HPDE6-E6E7 (cell line): ENCODE data around the gene INTS3.

ENCODE experiments used
- DNase-seq: peaks from one replicate; pipeline ENCODE4 v3.0.0; 2011; ENCODE audit warnings: missing footprints; ENCODE audit errors: extremely low spot score

Gene INTS3

GRCh38 chr1:153795330-153795837 is 67.5 kb downstream of the INTS3 start:
- DNase-seq: no peak

- DNase-seq: no peak
Measured at GRCh38 chr1:153795934-153796785, 68.3 kb downstream of the INTS3 start.

DNA sequence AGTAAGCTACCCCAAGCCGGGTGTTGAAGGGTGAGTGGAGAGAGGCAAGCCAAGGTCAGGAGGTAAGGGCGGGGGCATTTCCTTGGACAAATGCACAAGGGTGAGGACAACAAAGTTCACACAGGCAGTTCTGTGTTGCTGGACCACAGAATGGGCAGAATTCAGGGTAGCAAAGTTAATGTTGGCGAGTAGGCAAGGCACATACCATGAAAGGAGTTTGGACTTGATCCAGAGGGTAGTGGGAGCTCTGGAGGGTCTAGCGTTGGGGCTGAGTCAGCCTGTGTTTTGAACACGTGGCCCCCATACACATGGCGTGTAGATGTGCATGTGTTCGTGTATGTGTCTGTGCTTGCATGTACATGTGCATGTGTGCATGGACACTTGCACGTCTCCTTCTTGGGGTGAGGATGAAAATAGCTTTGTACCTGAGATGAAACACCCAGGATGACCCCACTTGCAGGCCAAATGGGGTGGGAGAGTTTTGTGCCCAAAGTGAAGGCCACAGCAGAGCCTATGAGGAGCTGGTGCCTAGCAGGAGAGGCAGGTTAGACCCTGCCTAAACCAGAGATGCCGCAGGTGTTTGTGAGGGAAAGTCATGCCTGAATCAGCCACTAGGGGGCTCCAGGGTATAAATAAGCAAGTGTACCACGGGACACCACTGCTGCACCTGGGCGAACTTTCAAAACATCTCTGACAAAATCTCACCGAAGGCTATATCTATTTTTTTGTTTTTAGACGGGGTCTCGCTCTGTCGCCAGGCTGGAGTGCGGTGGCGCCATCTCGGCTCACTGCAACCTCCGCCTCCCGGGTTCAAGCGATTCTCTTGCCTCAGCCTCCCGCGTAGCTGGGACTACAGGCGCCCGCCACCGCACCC is 69.2 kb downstream of the INTS3 start:
- peak; percentile 79 for DNase-seq

DNA sequence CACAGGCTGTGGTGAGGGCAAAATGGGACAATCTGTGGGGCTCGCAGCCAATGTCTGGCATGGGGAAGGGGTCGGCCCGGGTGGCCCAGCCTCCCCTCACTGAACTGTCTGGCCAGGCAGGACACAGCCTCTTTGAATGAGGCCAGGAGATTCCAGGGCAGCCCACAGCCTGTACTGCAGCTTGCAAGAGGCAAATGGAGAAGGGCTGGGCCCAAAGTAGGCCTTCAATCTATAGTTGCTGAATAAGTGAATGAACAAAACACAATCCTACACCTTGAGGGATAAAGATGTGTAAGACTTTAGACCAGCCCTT is 70.6 kb downstream of the INTS3 start:
- DNase-seq: no peak

GRCh38 chr1:153799016-153799415 is 71.2 kb downstream of the INTS3 start:
- DNase-seq: no peak

- no peak for DNase-seq
Measured at GRCh38 chr1:153799566-153800465, 72.0 kb downstream of the INTS3 start.

GRCh38 chr1:153800516-153800915 is 72.7 kb downstream of the INTS3 start:
- DNase-seq: no peak

GRCh38 chr1:153801028-153801625 is 73.3 kb downstream of the INTS3 start:
- no peak for DNase-seq

GRCh38 chr1:153801786-153802697 is 74.2 kb downstream of the INTS3 start:
- no peak for DNase-seq

- no peak for DNase-seq
Measured at GRCh38 chr1:153803470-153804056, 75.7 kb downstream of the INTS3 start.

GRCh38 chr1:153804112-153804511 is 76.3 kb downstream of the INTS3 start:
- DNase-seq: no peak

DNA sequence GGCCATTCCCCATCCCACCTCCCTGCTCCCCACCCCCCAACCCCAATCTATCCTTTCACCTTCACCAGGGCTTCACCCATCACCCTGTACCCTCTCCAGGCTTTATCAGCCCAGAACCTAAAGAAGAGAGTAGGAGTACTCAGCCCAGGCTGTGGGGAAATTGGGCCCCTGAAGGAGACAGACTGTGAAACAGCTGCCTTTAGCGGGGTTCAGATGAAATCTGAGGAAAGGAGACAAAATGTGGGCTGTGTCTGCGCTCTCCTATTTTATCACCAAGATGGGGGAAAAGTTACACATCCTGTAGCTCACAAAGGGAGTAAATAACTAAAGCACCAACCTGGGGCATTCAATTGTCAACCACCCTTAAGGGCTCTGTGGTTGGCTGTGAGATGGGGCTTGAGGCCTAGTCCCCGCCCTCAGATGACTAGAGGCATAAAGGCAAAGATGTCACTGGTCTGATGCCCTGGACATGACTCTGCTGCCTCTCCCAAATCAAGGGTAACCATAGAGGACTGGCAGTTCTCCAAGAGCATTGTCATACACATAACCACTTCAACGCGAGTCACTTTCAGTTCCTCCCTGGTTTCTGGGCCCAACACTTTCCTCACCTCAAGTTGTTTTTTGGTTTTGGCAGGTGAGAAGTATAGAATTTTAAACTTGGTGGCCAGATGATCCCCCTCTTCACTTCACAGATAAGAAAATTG is 77.3 kb downstream of the INTS3 start:
- peak; percentile 64 for DNase-seq

- DNase-seq: no peak
Measured at GRCh38 chr1:153805886-153806719, 78.3 kb downstream of the INTS3 start.

- no peak for DNase-seq
Measured at GRCh38 chr1:153816283-153816889, 88.5 kb downstream of the INTS3 start.

DNA sequence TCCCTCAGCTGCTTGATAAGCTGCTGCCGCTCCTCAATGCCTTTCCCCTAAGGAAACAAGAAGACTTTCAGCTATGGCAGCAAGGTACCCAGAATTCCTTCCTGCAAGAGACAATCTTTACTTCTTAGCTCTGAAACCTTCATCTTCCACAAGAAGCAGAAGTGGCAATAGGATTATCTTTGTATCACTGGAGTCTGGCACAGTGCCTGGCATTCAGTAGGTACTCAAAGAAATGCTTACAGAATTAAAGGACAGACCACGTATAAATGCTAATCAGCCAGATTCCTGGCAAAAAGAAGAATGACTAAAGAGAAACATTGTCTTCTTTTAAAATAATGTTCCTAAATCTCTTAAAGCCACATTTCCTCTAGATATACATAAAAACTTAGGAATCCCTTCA is 91.0 kb downstream of the INTS3 start:
- DNase-seq: no peak
